Endothelial cell of umbilical vein (primary cell): ENCODE data around the gene DPF1. TPM values are rescaled to one million over a fixed set of nuclear protein-coding genes. Genes with fewer than 3 reads are reported as not detected.

Experiments used
- BruUV-seq: library from RNA; stranded (reverse); fragments of 400-500 nt; replicated peaks from 2 replicates; lab custom pipeline; 2021; lab: Mats Ljungman, UMichigan
- CTCF ChIA-PET: fragments of 300-600, 350-600 bp; sonication (Branson Sonifier 250); formaldehyde crosslinking; loops from one replicate; lab custom pipeline; 2021; ENCODE audit warnings: antibody characterized with exemption, inconsistent platforms; lab: Charles Lee
- POLR2A ChIA-PET: fragments of 300-600, 350-600 bp; sonication (Branson Sonifier 250); formaldehyde crosslinking; loops from one replicate; lab custom pipeline; 2021; ENCODE audit warnings: antibody characterized with exemption, inconsistent platforms; lab: Charles Lee
- DNase-seq: peaks from one replicate; pipeline ENCODE4 v3.0.0-alpha.2; 2011; ENCODE audit warnings: low read depth, low spot score
- FAIRE-seq: peaks from 2 replicates; lab custom pipeline; 2011; peaks lifted over from hg19 to GRCh38; lab: Jason Lieb, UNC
- H2AFZ ChIP-seq: 2 replicates; pipeline ENCODE4 v1.6.0; 2012; ENCODE audit warnings: low read depth, low read length, control low read depth, inconsistent platforms
- H3K27ac ChIP-seq: 2 replicates; pipeline ENCODE4 v1.5.1; 2011; ENCODE audit warnings: low read depth, mild to moderate bottlenecking, control low read depth, low read length, moderate library complexity; ENCODE audit not compliant: insufficient read depth
- H3K27me3 ChIP-seq, 2 experiments: 2 replicates each; pipeline versions ENCODE4 v1.6.0 to v1.6.1; 2011; ENCODE audit warnings: low read length in 2 of 2, mixed read lengths in 1 of 2; ENCODE audit not compliant: control insufficient read depth in 2 of 2, insufficient read depth in 2 of 2
- H3K36me3 ChIP-seq, 2 experiments: 2 replicates in 1 of 2; 3 replicates in 1 of 2; pipeline ENCODE4 v1.5.1; 2011; ENCODE audit warnings: low read length in 2 of 2, mild to moderate bottlenecking in 1 of 2, moderate library complexity in 1 of 2; ENCODE audit not compliant: control insufficient read depth in 2 of 2, insufficient read depth in 2 of 2; ENCODE audit errors: extremely low read depth in 1 of 2
- H3K4me1 ChIP-seq: 3 replicates; pipeline ENCODE4 v1.5.1; 2011; ENCODE audit warnings: mild to moderate bottlenecking, low read length; ENCODE audit not compliant: control insufficient read depth, insufficient read depth; ENCODE audit errors: extremely low read depth
- H3K4me2 ChIP-seq: 2 replicates; pipeline ENCODE4 v1.6.1; 2011; ENCODE audit warnings: low read length, control low read depth, mixed read lengths; ENCODE audit not compliant: insufficient read depth
- H3K4me3 ChIP-seq, 3 experiments: fragments of 200-600 bp in 1 of 3; sonication (generic), shearing (Covaris generic) in 1 of 3; replicated peaks in 1 of 3; 2 replicates each; pipeline ENCODE4 v1.5.1; 2011 to 2016; ENCODE audit warnings: control low read depth in 3 of 3, low read length in 3 of 3, mild to moderate bottlenecking in 2 of 3, inconsistent platforms in 1 of 3, low read depth in 1 of 3, moderate library complexity in 1 of 3; ENCODE audit not compliant: insufficient read depth in 1 of 3
- H3K79me2 ChIP-seq: 2 replicates; pipeline ENCODE4 v1.6.0; 2012; ENCODE audit warnings: low read length, inconsistent platforms; ENCODE audit not compliant: control insufficient read depth, insufficient read depth
- H3K9ac ChIP-seq: replicated peaks from 2 replicates; pipeline ENCODE3; 2011; ENCODE audit warnings: low read length, control low read depth; ENCODE audit not compliant: insufficient read depth; ENCODE audit errors: extremely low read depth
- H3K9me1 ChIP-seq: replicated peaks from 3 replicates; pipeline ENCODE4 v1.6.0; 2011; ENCODE audit warnings: mild to moderate bottlenecking, low read length; ENCODE audit not compliant: control insufficient read depth, insufficient read depth; ENCODE audit errors: extremely low read depth
- H3K9me3 ChIP-seq: replicated peaks from 2 replicates; pipeline ENCODE4 v1.5.1; 2012; ENCODE audit warnings: low read length, inconsistent platforms; ENCODE audit not compliant: control insufficient read depth, insufficient read depth
- H4K20me1 ChIP-seq: replicated peaks from 2 replicates; pipeline ENCODE3; 2011; ENCODE audit warnings: mild to moderate bottlenecking, low read length; ENCODE audit not compliant: control insufficient read depth, insufficient read depth; ENCODE audit errors: extremely low read depth
- CTCF ChIP-seq, 2 donors: IDR thresholded peaks; 1 replicate in 1 of 2; 2 replicates in 1 of 2; pipeline ENCODE4 v1.5.1; 2011; ENCODE audit warnings: low read length in 2 of 2, mild to moderate bottlenecking in 2 of 2, moderate library complexity in 2 of 2, control low read depth in 1 of 2, inconsistent platforms in 1 of 2, low read depth in 1 of 2; ENCODE audit not compliant: insufficient read depth in 1 of 2; ENCODE audit errors: extremely low read depth in 1 of 2
- EZH2 ChIP-seq: IDR thresholded peaks from 2 replicates; pipeline ENCODE4 v1.6.1; 2012; ENCODE audit warnings: borderline replicate concordance, low read depth, mild to moderate bottlenecking, moderate library complexity, low read length, inconsistent platforms; ENCODE audit not compliant: severe bottlenecking
- FOS ChIP-seq: IDR thresholded peaks from 2 replicates; pipeline ENCODE4 v1.6.1; 2011; ENCODE audit warnings: mild to moderate bottlenecking, low read length, moderate library complexity, borderline replicate concordance; ENCODE audit not compliant: insufficient read depth
- GATA2 ChIP-seq: IDR thresholded peaks from 2 replicates; pipeline ENCODE4 v1.7.0; 2011; ENCODE audit warnings: low read depth, mild to moderate bottlenecking, moderate library complexity, mixed read lengths, low read length; ENCODE audit not compliant: insufficient read length, insufficient read depth
- JUN ChIP-seq: IDR thresholded peaks from 2 replicates; pipeline ENCODE4 v1.6.1; 2011; ENCODE audit warnings: borderline replicate concordance, low read depth; ENCODE audit not compliant: insufficient read length, insufficient read depth
- MAX ChIP-seq: IDR thresholded peaks from 2 replicates; pipeline ENCODE4 v1.6.1; 2011; ENCODE audit not compliant: insufficient read depth, insufficient read length
- MYC ChIP-seq: IDR thresholded peaks from one replicate; pipeline ENCODE4 v1.6.1; 2011; ENCODE audit warnings: mild to moderate bottlenecking, low read depth, low read length
- POLR2A ChIP-seq: IDR thresholded peaks from 2 replicates; pipeline ENCODE4 v1.6.1; 2012; ENCODE audit warnings: low read depth, mild to moderate bottlenecking, control low read depth, low read length
- POLR2AphosphoS5 ChIP-seq: IDR thresholded peaks from 2 replicates; pipeline ENCODE4 v1.6.1; 2012; ENCODE audit warnings: low read depth, mild to moderate bottlenecking, control low read depth, low read length, moderate library complexity; ENCODE audit not compliant: insufficient read depth
- dilution Hi-C: fragments of 300-500 bp; cut with MboI; formaldehyde crosslinking; loops from one replicate; pipeline ENCODE4 v1.15.0; 2019; ENCODE audit warnings: low sequenced_read_pairs; ENCODE audit not compliant: extremely low pct_ligation_motif_present
- intact Hi-C: fragments of 100-400 bp; cut with micrococcal nuclease; formaldehyde crosslinking; loops from one replicate; pipeline ENCODE4 v1.10.0; 2022
- polyA plus RNA-seq, 4 experiments: library from polyadenylated mRNA; depleted of rRNA in 3 of 4; stranded (reverse) in 3 of 4; unstranded in 1 of 4; fragments of >200 nt; gene quantifications; 2 replicates each; pipeline versions ENCODE4 v1.2.1 to v1.2.3, GENCODE V29; 2011 to 2012; ENCODE audit warnings: missing spikeins in 1 of 4
- total RNA-seq: library from RNA; stranded (reverse); gene quantifications from 2 replicates; pipeline ENCODE4 v1.2.3, GENCODE V29; 2021

DPF1 gene
- total and polyA plus RNA-seq, 2 donors (not counting 3 experiments of a cell fraction or from before 2014, with no cell fraction given) = 2.0 to 3.9 TPM

- no peak for DNase-seq
- dilution Hi-C loops = no loop called here
- Histone ChIP-seq H3K27me3 (no peaks in the 10 kb centered on the region), H3K27ac (no peak overlapping the region), H3K36me3 (peaks cover 0 to 7% of the 10 kb centered on the region in 2 experiments), H3K9me3 (no peaks in the 10 kb centered on the region), H3K9me1 (no peaks in the 10 kb centered on the region), H3K4me3 (no peak overlapping the region), H3K9ac (no peak overlapping the region), H2AFZ (no peak overlapping the region), H3K4me2 (no peak overlapping the region), H3K79me2 (no peaks in the 10 kb centered on the region), H4K20me1 (no peaks in the 10 kb centered on the region), H3K4me1 (no peaks in the 10 kb centered on the region)
- ChIA-PET CTCF (interaction anchor here (1.1 to 3.1 kb wide), 3 partner anchors 8 to 281 kb away, joined by 3 to 9 read pairs (median 4); no protein-coding TSS in a partner anchor), POLR2A (no interaction called here)
- intact Hi-C loops = no loop called here
- BruUV-seq = no TSS peak
- TF ChIP-seq GATA2 (no peak), MAX (no peak), CTCF (IDR thresholded peaks at IDR 0.05; ENCODE audit: extremely low read depth in 1 of 2, insufficient read depth in 1 of 2, low read depth in 1 of 2, low read length in 2 of 2) (no peak), MYC (no peak), EZH2 (no peak), FOS (no peak), JUN (no peak), POLR2A (no peak), POLR2AphosphoS5 (no peak)
- FAIRE-seq = no peak
Observed at GRCh38 chr19:38183251-38183897, 40.6 kb downstream of the DPF1 start.
